Left renal pelvis (tissue), 4 donors: ENCODE data around the gene ATN1. TPM values are rescaled to one million over a fixed set of nuclear protein-coding genes. Genes with fewer than 3 reads are reported as not detected.
"Not testable (repeated sequence)": the region's sequence is repeated elsewhere in the genome, so short reads cannot be mapped to it uniquely, and the experiment has no call there.

ENCODE experiments used
- DNase-seq, 4 donors: peaks; one replicate each; pipeline ENCODE4 v3.0.0-alpha.2; 2013; ENCODE audit warnings: low read depth in 4 of 4, low spot score in 3 of 4
- polyA plus RNA-seq, 4 donors: library from polyadenylated mRNA; unstranded; fragments of 120-200 nt; gene quantifications; one replicate each; pipeline ENCODE4 v1.2.1, GENCODE V29; 2013; ENCODE audit not compliant: insufficient read length in 4 of 4

Gene ATN1
- 100 to 1,000 TPM in 3 of 4 donors, 10 to 100 TPM in 1; 97.0 to 158 (median 125) TPM for polyA plus RNA-seq

DNA sequence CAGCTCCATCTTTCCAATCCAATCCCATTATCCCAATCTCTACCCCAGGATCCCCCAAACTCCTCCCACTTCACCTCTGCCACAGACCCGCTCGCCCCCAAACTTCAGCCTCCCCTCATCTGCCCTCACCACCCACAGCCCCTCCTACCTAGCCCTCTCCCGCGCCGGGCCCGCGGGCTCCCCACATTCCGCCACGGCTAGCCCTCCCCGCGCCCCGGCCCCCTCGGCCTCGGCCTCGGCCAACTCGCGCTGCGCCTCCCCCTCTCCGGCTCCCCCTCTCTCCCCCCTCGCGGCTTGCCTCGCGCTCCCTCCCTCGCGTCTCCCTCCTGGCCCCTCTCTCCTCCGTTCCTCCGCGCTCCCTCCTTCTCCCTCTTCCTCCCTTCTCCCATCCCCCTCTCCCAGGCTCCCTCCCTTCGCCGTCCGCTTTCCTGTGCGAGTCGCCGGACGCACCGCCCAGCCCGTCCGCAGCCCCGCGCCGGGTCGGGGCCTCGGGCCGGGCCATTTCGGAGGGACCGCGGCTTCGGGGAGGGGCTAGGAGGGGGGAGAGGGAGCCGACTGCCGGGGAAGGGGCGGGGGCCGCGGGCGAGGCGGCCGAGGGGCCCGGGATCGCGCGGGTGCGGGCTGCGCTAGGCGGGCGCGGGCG lies at the start of gene ATN1:
ATN1 (plus strand) TSS at position 581 of the 643 bp plus-strand sequence. CDS start 6,043 bp downstream, outside the sequence.
- DNase-seq: peak in 3 of 4 donors; percentile 83 to 88 (median 83)

GRCh38 chr12:6879824-6880223 lies 47.9 kb upstream of the ATN1 start:
- not testable (repeated sequence) for DNase-seq

DNA sequence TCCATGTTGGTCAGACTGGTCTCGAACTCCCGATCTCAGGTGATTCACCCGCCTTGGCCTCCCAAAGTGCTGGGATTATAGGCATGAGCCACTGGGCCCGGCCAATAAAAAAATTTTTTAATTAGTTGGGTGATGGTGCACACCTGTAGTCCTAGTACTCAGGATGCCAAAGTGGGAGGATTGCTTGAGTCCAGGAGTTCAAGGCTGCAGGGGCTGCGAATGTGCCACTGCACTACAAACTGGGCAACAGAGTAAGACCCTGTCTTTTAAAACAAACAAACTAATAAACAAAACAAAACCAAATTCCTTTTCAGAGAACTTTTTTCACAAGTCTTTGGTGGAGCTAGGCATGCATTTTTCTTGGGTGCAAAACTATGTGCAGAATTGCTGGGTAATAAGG lies 44.5 kb upstream of the ATN1 start:
- DNase-seq: no peak

DNA sequence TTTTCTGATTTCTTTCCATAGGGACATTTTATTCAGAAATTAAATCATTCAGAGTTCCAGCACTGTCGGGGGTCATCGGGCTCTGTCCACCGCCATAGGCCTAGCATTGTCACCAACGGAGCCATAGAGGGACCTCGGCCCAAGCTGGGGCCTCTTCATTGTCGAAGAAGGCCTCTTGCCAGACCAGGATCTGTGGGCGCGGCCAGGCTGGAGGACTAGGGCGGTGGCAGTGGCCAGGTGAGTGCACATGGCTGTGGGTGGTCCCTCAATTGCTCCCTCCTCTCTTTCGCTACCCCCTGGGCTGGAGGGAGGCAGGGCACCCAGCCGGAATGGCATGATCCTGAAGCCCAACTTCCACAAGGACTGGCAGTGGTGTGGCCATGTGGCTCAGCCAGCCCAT lies 44.1 kb upstream of the ATN1 start:
- DNase-seq: no peak

DNA sequence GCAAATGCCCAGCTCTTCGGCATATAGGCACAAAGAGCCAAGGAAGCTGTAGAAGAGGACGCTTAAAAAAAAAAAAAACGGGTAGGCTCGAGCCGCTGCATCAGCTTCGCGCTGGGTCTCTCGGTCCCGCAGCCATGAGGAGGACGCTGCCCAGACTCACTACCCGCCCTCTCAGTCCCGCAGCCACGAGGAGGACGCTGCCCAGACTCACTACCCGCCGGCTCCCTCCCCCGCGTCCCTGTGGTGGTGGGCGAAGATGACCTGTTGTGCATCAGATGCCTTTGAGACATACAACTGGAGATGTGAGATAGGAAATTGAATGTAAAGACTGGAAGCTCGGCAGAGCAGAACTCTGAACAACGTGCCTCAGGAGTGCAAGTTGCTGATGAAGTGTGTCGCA lies 43.2 kb upstream of the ATN1 start:
- no peak for DNase-seq

GRCh38 chr12:6886206-6886999 lies 41.4 kb upstream of the ATN1 start:
- not testable (repeated sequence) for DNase-seq

- no peak for DNase-seq
Observed at GRCh38 chr12:6887460-6887859, 40.3 kb upstream of the ATN1 start.

DNA sequence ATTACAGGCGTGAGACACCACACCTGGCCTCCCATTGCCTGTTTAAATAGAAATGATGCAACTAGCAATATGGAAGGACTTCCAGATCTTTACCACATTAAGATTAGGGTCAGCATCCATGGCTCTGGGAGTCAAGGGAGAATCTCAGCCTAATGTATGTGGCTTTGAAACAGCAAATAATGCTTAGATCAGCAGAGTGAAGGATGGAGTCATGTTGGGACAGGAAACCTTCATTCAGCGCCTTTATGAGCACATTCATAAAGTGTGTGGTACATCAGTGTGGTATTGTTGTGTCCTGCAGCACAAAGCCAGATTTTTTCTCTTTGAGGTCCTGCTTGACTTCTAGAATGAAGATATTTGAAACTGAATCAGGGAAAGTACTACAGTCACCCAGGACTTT lies 39.4 kb upstream of the ATN1 start:
- DNase-seq: no peak

DNA sequence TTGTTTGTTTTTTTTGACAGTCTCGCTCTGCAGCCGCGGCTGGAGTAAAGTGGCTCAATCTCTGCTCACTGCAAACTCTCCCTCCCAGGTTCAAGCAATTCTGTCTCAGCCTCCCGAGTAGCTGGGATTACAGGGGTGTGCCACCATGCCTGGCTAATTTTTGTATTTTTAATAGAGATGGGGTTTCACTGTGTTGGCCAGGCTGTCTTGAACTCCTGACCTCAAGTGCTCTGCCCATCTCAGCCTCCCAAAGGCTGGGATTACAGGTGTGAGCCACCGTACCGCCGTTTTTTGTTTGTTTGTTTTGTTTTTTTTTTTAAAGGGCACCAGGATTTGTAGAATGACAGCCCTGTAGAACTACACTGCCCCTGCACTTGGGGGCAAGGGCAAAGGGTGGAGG lies 39.0 kb upstream of the ATN1 start:
- not testable (repeated sequence) for DNase-seq

GRCh38 chr12:6889775-6890573 lies 37.8 kb upstream of the ATN1 start:
- not testable (repeated sequence) for DNase-seq

- peak; percentile 86 to 94 (median 92) for DNase-seq
Observed at GRCh38 chr12:6890789-6891645, 36.7 kb upstream of the ATN1 start.

DNA sequence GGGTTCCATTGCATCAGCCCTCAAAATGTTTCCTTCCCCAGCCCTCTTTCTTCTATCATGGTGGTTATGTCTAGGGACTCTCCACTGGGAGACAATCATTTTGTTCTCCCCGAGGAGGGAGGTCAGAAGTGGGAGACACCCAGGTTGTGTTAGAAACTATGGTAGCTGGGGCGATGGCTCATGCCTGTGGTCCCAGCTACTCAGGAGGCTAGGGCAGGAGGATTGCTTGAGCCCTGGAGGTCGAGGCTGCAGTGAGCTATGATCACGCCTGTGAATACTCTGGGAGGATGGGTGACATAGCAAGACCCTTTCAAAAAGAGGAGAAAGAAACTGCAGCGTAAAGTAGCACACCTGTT lies 36.1 kb upstream of the ATN1 start:
- DNase-seq: no peak

- not testable (repeated sequence) for DNase-seq
Observed at GRCh38 chr12:6892683-6893082, 35.1 kb upstream of the ATN1 start.

DNA sequence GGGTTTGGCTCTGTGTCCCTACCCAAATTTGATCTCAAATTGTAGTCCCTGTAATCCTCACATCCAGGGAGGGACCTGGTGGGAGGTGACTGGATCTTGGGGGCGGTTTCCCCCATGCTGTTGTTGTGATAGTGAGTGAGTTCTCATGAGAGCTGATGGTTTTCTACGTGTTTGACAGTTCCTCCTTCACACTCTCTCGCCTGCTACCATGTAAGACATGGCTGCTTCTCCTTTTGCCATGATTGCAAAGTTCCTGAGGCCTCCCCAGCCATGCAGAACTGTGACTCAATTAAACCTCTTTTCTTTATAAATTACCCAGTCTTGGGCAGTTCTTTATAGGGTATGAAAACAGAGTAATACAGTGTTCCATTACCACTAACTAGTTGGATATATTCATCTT lies 33.4 kb upstream of the ATN1 start:
- no peak for DNase-seq

DNA sequence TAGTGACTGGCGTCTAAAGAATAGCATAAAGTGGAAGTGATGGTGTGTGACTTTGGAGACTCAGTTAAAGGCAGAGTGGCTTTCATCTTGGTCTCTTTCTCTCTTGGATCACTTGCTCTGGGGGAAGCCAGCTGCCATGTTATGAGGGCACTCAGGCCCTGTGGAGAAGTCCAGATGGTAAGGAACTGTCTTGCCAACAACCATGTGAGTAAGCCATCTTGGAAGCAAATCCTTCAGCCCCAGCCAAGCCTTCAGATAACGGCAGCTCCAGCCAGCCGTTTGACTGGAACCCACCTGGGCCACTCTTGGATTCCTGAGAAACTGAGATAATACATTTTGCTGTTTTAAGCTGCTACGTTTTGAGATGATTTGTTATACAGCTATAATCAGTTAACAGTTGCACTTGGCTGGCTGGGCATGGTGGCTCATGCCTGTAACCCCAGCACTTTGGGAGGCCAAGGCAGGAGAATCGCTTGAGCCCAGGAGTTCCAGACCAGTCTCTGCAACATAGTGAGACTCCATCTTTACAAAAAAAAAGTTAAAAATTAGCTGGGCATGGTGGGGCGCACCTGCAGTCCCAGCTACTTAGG lies 30.8 kb upstream of the ATN1 start:
- no peak for DNase-seq

DNA sequence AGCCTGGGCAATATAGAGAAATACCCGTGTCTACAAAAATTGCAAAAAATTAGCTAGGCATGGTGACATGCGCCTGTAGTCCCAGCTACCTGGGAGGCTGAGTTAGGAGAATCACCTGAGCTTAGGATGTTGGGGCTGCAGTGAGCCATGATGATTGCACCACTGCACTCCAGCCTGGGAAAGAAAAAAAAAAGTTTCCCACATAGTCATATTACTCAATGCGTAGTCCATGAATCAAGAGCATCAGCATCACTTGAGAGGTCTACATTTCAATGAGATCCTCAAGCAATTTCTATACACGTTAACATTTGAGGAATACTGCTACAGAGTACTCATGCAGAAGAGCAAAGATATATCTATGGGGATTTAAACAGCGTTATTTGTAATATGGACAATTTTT lies 28.3 kb upstream of the ATN1 start:
- DNase-seq: no peak

DNA sequence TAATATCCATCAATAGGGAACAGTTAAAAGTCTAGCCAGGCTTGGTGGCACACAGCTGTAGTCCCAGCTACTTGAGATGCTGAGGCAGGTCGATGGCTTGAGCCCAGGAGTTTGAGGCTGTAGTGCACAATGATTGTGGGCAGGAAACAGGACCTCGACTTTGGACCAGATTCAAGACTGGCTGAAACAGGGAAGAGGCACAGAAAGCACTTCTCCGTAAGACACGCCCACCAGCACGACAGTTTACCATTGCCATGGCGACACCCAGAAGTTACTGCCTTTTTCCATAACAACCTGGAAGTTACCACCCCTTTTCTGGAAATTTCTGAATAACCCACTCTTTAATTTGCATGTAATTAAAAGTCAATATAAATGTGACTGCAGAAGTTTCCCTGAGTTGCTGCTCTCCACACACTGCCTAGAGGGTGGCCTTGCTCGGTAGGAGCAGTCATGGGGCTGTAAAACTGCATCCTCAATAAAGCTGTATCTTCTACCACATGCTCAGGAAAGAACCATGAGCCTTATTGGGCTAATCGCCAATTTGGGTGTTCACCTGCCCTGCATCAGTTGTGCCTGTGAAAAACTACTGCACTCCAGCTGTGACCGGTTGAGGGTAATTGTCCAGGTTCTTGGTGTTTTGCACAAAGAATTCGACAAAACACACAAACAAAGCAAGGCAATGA lies 27.8 kb upstream of the ATN1 start:
- no peak for DNase-seq

GRCh38 chr12:6902448-6902847 lies 25.3 kb upstream of the ATN1 start:
- no peak for DNase-seq

DNA sequence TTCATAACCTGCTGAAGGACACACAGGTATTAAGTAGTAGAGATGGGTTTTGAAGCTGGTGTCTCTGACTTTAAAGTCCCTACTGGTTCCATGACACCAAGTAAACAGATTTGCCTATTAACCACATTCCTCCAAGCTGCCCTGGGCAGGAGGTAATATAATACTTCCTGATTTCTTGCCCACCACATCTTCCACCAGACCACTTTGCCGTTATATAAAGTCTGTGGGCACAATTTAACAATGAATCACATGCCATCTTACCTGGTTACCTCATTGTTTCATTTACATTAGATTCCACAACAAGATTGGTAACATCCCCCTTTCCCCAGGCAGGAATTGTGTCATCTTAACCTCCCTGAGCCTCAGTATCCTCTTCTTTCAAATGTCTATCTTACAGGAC lies 24.0 kb upstream of the ATN1 start:
- DNase-seq: no peak
